ENCODE data around the gene SYNDIG1. TPM values are rescaled to one million over a fixed set of nuclear protein-coding genes. Genes with fewer than 3 reads are reported as not detected.

Gene SYNDIG1
- 17.6 TPM for total RNA-seq
- long read RNA-seq, transcript SYNDIG1-201 (4 exons, 2,522 nt), result major isoform, 33 of 74 reads
- long read RNA-seq, partial matches to known transcripts, result 7 of 74 reads
- long read RNA-seq, other reads (novel, unspliced or antisense), result 34 of 74 reads

DNA sequence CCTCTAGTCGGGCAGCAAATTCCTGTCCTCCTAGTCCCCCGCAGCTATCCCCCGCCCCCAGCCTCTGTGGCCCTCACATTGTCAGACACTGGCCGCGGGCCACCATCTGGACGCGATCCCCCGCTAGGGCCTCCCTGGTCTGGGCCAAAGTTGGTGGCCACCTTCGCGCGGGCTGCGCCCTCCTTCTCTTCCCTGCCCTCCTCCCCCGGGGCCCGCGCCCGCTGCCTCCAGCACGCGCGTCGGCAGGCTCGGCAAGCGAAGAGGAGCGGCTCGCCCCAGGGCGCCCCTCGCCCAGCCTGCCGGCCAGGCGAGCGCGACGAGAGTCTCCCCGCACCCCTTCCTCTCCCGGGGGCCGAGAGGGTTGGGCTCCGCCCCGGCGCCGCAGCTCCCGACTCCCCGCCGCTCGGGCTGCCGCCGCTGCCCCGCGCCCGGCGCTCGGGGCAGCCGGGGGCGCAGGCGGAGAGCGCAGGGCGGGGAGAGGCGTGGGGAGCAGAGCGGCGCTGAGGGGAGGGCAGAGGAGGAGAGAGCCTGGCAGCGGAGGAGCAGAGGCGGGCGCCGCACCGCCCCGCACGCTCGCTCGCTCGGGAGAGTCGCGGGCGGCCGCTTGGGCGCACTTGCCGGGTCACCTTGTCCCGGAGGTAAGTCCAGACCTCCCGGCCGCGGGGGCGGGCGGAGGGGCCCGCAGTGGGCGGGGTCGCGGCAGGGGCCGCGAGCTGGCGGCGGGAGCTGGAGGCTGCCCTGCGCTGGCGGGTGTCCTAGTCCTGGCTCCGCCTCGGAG lies at the start of gene SYNDIG1:
SYNDIG1 (plus strand) TSS at position 514 of the 778 bp plus-strand sequence. CDS start 73,469 bp downstream, outside the sequence.
- peak; percentile 75 for DNase-seq (ENCODE audit: low spot score)
- intact Hi-C loops (cut with DNase I), result loop anchor here (10.0 kb wide), 1 partner anchor 165 kb away; no protein-coding TSS in a partner anchor

DNA sequence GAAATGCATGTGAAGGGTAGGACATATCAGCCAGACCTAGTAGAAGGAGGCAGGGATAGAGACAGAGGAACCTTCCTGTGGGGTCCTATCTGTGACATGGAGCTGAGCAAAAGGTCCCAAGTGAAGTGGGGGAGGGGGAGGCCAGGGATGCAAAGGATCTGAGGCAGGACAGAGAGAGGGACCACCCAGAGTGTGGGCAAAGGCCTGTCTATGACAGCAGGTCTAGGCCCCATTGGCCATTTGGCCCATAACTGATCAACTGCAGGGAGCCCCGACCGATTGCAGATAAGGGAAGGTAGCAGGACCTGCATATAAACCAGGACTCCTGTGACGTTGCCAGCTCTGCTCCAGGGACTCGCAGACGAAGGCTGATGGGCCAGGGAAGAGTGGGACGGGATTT lies 49.6 kb upstream of the SYNDIG1 start:
- no peak for DNase-seq (ENCODE audit: low spot score)
- intact Hi-C loops (cut with DNase I), result no loop called here

DNA sequence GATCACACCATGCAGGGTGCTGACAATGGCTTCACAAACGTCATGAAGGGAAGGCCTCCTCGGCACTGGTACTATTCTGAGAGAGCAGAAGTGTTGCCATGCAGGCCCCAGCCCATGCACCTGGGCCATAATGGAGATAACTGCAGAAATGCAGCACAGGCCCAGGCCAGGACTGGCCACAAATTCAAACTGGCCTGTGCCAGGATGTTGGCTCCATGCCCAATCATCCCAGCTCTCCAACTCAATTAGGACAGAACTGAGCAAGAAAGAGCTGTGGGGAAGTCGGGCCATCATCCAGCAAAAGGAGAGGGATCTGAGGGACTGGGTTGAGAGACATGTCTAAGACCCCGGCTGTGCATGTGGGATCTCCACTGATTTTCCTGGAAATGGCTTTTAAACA lies 48.9 kb upstream of the SYNDIG1 start:
- no peak for DNase-seq (ENCODE audit: low spot score)
- intact Hi-C loops (cut with DNase I), result no loop called here

DNA sequence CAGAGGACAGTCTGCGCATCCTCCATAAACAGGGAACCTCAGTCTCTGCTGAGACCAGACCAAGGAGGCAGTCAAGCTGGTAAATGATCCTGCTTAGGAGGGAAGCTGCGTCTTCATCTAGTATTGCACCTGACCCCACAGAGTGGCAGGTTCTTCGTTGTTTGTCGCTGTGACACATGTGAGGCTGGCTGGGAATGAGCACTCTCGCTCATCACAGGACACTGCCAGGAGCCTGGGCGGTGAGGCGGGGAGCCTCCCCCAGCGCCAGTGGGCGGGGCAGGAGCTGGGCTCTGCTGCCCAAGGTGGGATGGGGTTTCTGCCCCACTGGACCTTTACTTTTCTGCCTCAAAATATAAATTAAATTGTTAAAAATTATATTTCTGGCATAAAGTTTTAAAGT lies 48.4 kb upstream of the SYNDIG1 start:
- DNase-seq (ENCODE audit: low spot score), result no peak
- intact Hi-C loops (cut with DNase I), result no loop called here

DNA sequence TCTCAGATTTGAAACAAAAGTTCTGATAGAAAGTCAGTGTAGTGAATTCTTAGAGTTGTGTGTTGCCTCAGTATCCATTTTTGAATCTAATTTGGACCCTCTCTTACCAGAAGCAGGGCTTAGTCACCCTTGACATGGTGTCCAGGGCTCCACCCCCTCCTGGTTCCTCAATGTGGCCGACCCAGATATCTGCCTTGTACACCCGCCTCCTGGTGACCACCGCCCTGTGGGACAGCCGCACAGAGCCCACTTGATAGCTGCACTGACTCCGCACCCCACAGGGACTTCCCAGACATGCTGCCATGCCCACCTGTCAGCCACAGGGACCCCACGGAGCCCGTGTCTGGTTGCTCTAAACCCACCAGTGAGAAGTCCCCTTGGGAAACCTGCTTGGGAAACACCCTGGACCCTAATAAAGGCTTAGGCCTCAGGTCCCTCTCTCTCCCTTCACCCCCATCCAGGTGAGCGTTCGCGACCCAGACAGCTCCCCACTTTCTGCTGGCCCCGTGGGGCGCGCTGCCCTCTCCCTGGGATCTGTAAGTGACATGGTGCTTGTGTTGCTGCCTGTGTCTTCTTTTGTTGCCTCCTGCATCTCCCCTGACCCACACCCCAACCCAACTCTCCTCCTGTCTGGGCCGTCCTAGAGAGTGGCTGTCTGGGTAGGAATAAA lies 47.2 kb upstream of the SYNDIG1 start:
- intact Hi-C loops (cut with DNase I), result no loop called here

DNA sequence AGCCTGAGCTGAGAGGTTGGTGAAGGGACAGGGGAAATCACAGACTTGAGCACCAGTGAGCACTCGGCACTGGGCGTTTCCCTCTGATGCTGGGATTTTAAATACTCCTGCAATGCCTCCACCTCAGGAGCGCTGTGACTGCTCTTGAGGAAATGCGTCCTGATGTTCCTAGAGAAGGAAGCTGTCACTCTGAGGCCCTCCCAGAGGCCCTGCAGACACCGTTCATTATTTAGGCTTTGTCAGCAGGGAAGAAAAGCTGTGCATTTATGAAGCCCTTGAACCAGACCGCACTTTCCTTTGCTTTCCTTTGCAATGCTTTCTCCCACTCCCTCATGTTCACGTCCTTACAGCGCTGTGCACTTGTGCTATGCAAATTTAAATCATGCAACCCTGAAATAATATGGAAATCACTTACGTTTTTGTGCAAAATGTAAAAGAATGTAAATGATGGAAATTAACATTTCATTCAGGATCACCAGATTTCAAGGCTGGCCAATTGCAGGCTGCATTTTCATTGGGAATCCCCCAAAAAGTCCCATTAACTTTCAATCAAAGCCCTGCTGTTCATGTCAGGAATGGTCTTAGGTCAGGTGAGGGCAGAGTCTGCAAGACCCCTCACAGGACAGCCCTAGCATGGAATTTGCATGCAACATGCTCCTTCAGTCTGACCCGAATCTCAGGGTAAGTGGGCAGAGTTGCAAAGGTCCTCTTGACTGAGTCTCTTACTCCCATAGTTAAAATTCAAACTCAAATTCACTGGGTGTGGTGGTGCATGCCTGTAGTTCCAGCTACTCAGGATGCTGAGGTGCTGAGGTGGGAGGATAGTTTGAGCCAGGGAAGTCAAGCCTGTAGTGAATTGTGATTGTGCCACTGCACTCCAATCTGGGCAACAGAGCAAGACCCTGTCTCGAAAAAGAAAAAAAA lies 45.8 kb upstream of the SYNDIG1 start:
- intact Hi-C loops (cut with DNase I), result no loop called here

More for the DNA sequence above, 47.2 kb upstream of the SYNDIG1 start:
- no peak for DNase-seq (ENCODE audit: low spot score)

DNA sequence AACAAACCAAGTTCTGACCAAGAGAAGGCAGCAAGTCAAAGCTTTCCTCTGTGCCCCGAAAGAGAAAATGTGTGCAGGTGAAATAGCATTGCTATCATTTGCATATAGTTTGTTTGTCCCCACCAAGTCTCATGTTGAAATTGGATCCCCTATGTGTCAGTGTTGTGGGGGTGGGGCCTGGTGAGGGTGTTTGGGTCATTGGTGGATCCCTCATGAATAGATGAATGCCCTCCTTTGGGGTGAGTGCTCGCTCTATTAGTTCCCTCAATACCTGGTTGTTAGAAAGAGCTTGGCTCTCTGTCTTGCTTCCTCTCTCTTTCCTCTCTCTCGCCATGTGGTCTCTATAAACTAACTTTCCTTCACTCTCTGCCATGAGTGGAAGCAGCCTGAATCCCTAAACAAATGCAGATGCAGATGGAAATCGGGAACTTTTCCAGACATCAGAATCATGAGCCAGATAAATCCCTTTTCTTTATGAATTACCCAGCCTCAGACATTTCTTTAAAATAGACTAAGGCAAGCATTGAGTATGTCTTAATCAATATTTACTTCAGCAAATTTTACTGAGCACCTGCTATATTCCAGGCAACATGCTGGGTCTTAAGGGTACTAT lies 43.8 kb upstream of the SYNDIG1 start:
- intact Hi-C loops (cut with DNase I), result no loop called here

More for the DNA sequence above, 45.8 kb upstream of the SYNDIG1 start:
- DNase-seq (ENCODE audit: low spot score), result no peak

DNA sequence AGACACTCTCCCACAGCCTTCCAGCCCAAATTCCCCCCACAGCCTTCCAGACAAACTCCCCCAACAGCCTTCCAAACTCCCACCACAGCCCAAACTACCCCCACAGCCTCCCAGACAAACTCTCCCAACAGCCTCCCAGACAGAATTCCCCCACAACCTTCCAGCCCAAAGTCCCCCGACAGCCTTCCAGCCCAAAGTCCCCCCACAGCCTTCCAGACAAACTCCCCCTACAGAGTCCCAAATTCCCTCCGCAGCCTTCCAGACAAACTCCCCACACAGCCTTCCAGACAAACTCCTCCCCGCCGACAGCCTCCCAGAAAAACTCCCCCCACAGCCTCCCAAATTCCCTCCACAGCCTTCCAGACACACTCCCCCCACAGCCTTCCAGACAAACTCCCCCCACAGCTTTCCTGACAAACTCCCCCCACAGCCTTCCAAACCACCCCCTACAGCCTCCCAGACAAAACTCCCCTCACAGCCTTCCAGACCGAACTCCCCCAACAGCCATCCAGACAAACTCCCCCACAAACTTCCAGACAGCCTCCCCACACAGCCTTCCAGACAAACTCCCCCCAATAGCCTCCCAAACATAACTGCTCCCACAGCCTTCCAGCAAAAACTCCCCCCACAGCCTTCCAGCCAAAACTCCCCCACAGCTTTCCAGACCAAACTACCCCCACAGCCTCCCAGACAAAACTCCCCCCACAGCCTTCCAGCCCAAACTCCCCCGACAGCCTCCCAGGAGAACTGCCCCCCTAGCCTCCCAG lies 38.0 kb upstream of the SYNDIG1 start:
- intact Hi-C loops (cut with DNase I), result no loop called here

More for the DNA sequence above, 43.8 kb upstream of the SYNDIG1 start:
- no peak for DNase-seq (ENCODE audit: low spot score)

DNA sequence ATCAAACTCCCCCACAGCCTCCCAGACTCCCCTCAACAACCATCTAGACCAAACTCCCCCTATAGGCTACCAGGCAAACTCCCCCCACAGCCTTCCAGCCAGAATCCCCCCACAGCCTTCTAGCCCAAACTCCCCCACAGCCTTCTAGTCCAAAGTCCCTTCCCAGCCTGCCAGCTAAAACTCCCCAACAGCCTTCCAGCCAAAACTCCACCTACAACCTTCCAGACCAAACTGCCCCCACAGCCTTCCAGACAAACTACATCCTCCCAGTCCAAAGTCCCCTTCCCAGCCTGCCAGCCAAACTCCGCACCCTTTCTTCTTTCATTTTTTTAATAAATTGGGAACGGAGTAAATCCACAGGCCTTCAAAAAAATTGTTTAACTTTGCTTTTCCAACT lies 37.4 kb upstream of the SYNDIG1 start:
- intact Hi-C loops (cut with DNase I), result no loop called here

More for the DNA sequence above, 38.0 kb upstream of the SYNDIG1 start:
- DNase-seq (ENCODE audit: low spot score), result no peak

DNA sequence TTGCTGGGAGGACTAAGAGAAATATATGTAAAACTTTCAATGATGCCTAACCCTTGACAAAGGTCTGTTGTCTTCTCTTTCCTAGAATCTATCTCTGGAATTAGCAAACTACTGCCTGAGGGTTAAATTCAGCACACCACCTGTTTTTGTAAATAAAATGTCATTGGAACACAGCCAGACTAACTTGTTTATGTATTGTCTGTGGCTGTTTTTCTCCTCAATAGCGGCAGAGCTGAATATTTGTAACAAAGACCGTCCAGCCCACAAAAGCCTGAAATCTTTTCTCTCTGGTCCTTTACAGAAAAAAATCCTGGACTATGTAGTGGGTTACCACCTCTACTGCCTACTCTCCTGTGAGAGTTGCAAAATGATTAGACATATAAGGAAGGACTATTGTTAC lies 33.3 kb upstream of the SYNDIG1 start:
- intact Hi-C loops (cut with DNase I), result no loop called here
- no peak for DNase-seq (ENCODE audit: low spot score)

More for the DNA sequence above, 37.4 kb upstream of the SYNDIG1 start:
- no peak for DNase-seq (ENCODE audit: low spot score)

DNA sequence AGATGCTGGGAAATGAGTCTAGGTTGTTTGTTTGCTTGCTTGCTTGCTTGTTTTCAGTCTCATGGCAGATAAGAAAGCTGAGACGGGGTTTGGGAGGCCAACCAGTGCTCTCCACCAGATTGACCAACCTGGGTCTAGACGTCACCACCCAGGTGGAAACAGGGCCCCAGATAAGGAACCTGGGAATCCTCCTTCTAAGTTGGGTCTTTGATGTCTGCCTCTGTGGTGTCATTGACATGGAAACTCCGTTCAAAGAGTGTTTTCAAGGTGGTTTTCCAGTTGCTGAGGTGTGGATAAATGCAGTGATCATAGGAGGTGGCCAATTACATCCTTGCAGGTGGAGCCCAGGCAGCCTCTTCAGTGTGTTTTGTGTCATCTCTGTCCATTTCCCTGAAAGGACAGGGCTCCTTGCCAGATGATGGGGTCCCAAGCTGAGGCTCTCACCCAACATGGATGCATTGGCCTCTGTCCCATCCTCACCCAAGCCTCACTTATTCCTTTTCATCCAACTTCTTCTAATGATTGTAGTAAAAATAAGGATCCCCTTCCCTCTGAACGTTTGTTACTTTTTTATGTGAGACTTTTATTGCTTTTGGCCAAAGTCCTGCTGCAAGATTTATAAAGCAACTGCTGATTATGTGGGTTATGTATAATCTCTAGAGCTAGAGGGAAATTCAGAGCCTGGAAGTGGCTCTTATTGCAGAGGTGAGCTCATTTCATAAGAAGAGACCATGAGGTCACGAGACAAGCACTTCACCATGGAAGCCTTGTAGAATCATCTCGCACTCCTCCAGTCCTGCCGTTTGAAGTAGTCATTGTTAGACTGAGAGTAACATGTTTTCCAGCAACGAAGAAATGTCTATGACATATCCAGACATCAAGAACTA lies 32.0 kb upstream of the SYNDIG1 start:
- DNase-seq (ENCODE audit: low spot score), result no peak
- intact Hi-C loops (cut with DNase I), result no loop called here

DNA sequence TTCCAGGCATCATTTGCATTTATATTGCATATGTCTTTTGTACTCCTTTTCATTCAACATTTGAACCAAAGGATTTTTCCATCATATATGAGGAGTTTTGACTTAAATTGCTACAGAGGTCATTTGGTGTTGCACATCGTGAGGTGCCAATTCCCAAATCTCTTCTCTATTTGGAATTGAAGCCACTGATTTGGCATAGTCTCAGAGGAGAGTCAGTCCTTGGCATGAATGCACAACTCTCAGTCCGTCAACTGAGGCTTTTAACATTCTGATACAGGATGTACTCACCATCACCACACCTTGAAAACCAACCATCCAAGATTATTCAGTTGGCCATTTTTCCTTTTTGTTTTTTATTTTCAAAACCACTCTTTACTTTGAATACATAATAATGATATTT lies 31.1 kb upstream of the SYNDIG1 start:
- intact Hi-C loops (cut with DNase I), result no loop called here
- DNase-seq (ENCODE audit: low spot score), result no peak

DNA sequence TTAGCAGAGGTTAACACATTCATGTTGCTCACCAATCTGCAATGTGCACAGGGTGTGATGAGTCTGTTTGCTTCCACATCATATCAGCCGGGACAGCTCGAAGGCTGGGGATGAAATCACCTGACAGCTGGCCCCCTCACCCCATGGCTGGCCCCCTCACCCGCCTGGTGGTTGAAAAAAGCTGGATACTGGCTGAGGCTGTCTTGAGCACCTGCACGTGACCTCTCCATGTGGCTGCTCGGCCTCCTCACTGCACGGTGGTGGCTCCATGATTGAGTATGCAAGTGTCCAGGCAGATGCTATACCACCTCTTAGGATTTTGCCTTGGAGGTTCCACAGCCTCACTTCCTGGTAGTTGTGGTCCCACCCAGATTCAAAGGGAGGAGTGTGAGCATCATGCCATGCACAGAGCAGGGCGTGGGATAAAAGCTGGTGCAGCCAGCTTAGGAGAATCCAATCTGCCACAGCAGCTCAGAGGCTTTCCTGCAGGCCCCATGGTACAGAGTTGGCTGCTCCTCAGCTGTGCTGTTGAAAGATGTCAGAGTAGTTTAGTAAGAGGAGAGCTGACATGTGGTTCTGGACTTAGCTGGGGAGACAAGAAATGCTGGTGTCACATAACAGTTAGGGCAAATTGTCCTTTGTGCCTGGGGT lies 29.6 kb upstream of the SYNDIG1 start:
- intact Hi-C loops (cut with DNase I), result no loop called here
- DNase-seq (ENCODE audit: low spot score), result no peak

DNA sequence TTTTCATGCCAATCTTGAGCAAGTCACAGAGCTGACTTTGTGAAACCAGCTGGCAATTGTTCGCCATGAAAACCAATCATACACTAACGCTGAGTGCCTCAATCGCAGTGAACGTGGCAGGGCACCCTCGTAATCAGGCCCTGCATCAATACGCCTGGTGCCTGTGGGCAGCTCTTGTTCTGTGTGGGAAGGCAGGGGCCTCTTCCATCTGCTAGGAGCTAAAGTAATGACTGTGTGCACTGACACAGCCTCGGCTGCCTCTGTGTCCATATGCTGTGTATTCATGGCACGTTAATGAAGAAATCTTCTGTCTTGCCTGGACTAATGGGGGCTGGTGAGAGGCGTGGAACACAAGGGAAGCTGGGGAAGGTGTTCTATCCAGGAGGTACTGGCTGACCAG lies 27.8 kb upstream of the SYNDIG1 start:
- intact Hi-C loops (cut with DNase I), result no loop called here
- DNase-seq (ENCODE audit: low spot score), result no peak

DNA sequence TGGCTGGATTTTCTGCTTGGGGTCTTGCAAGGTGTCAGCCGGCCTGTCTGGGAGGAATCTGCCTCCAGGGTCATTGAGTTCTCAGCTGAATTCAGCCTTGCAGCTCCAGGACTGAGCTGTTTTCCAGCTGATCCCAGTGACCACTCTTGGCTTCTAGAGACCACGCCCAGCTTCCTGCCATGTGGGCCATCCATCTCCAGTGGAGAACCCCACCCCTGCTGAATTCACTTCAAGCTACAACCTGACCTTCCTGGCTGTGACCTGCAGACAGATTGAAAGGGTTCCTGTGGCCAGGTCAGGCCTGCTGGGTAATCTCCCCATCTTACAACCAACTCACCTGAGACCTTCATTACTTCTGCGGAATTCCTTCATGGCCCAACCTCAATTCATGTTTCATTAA lies 26.5 kb upstream of the SYNDIG1 start:
- DNase-seq (ENCODE audit: low spot score), result no peak
- intact Hi-C loops (cut with DNase I), result no loop called here

DNA sequence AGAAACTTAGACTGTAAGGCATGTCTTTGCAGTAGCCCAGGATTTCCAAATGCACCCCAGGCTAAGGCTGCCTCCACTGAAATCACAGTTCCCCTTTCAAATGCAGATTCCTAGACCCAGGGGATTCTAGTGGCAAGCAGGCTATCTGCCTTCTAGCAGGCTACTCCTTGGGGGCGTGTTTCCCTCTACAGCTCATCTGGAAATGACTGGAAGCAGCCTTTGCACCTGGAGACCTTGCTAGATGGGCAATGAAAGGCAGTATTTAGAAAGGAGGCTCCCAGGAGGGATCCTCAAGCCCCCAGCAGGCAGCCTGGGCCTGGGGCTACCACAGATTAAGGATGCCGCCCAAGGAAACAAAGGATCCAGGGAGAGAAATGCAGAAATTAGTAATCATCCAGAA lies 26.0 kb upstream of the SYNDIG1 start:
- no peak for DNase-seq (ENCODE audit: low spot score)
- intact Hi-C loops (cut with DNase I), result no loop called here

DNA sequence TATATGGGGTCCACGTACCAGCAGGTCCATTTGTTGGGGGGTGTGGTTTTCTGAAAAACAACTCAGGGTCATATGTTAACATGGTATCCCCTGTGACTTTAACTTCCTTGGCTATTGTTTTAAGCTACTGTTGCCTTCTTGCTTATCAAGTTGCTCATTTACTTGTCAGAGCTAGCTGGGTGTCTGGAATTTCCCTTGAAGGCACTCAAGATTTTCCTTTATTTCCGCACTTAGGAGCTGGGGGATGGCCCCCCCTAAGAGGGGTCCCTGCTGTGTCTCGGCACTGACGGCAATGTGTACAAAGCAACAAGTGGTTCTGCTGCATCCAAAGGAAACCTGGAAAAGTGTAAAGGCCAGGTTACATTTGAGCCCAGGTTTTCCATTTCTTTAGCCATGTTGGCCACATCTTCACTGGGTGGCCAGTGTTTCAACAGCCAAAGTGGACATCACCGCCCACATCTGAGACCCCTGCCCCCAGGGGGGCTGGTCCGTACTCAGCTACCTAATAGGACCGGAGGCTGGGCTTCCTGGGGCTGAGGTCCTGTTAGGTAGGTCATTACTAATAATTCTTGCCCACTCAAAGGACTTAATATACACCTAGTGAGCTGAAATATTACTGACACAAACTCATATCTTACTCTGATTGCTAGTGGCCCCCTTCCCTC lies 24.8 kb upstream of the SYNDIG1 start:
- no peak for DNase-seq (ENCODE audit: low spot score)
- intact Hi-C loops (cut with DNase I), result no loop called here
